A549 treated with GW870086 at 1 μM for 4 hours (cell line): Measurements from ENCODE around the gene CNGB1. TPM values are rescaled to one million over a fixed set of nuclear protein-coding genes. Genes with fewer than 3 reads are reported as not detected.

Experiments
- total RNA-seq: library from RNA; stranded (reverse); fragments of 200-300 nt; extraction: Qiagen RNA extraction; gene quantifications from 5 replicates; pipeline ENCODE4 v1.2.3, GENCODE V29; 2022; ENCODE audit warnings: low read depth

The CNGB1 gene
- total RNA-seq, result 0.03 to 0.09 TPM (median 0.08 TPM) in 4 of 5 replicates, not detected in the other

GRCh38 chr16:57970970-57971369 lies at the start of gene CNGB1:
Gene CNGB1 (minus strand): TSS chr16:57971128. CDS start chr16:57967286, 3,842 bp downstream.

GRCh38 chr16:58000706-58001676 lies 30.1 kb upstream of the CNGB1 start, which contains the start of gene USB1:
Gene USB1 (plus strand): TSS chr16:58001407. CDS start chr16:58001484, 77 bp downstream.

GRCh38 chr16:57999971-58000705 lies 29.2 kb upstream of the CNGB1 start, which contains the start of gene ZNF319:
Gene ZNF319 (minus strand): TSS chr16:58000672. CDS start chr16:57998265, 2,407 bp downstream.

Other genes starting within 250 kb of the CNGB1 start
- 15.1 to 20.0 TPM (median 16.6 TPM) in 5 replicates for gene KATNB1, start 235.4 kb downstream of the CNGB1 start, total RNA-seq
- 107 to 155 TPM (median 142 TPM) in 5 replicates for gene KIFC3, start 168.6 kb downstream of the CNGB1 start, total RNA-seq
- 10.2 to 14.9 TPM (median 13.9 TPM) in 5 replicates for gene ZNF319, start 29.5 kb upstream of the CNGB1 start, total RNA-seq
- 80.5 to 90.6 TPM (median 86.0 TPM) in 5 replicates for gene USB1, start 30.3 kb upstream of the CNGB1 start, total RNA-seq
- 28.0 to 37.2 TPM (median 34.7 TPM) in 5 replicates for gene MMP15, start 54.6 kb upstream of the CNGB1 start, total RNA-seq
- 49.1 to 55.9 TPM (median 53.2 TPM) in 5 replicates for gene CFAP20, start 158.3 kb upstream of the CNGB1 start, total RNA-seq
- gene CSNK2A2, start 227.0 kb upstream of the CNGB1 start, total RNA-seq, result 49.0 to 61.7 TPM (median 53.8 TPM) in 5 replicates